NCI-H460 (cell line): ENCODE data around the gene EML1. TPM values are rescaled to one million over a fixed set of nuclear protein-coding genes. Genes with fewer than 3 reads are reported as not detected.

ENCODE experiments used
- DNase-seq: peaks from one replicate; pipeline ENCODE4 v3.0.0-alpha.2; 2016; ENCODE audit warnings: low read depth; ENCODE audit errors: extremely low read depth
- total RNA-seq: library from RNA; depleted of rRNA; stranded (reverse); fragments of >200 nt; shearing (Covaris generic); gene quantifications from 2 replicates; pipeline ENCODE4 v1.2.3, GENCODE V29; 2014

EML1 gene
- total RNA-seq, 1 experiment from 2014 or later = 9.7 TPM

DNA sequence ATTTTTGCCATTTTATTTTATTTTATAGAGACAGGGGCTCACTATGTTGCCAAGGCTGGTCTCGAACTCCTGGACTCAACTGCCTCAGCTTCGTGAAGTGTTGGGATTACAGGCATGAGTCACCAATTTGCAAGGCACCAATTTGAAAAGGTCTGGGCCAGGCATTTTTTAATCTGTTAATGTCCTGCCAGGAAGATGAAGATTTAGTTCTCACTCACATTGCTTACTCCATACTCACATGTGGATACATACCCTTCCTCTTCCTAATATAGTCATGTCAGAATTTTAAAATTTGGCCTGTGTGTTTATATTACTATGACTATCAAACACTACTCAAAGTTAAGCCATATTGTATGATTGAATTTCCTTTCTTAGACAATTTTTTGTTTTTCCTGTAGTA is 15.3 kb upstream of the EML1 start:
- DNase-seq = no peak

DNA sequence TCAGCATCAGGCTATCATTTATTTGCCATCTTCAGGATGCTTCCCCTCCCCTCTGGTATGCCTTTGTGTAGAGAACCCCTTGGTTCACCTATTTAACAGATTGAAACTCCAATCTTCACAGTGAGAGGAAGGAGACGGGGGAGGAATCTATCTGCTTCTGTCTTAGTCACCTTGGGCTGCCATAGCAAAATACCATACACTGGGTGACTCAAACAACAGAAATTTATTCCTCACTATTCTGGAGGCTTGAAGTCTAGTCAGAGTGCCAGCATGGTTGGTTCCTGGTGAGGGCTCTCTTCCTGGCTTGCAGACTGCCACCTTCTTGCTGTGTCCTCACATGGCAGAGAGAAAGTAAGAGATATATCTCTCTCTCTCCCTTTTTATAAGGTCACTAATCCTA is 13.5 kb upstream of the EML1 start:
- DNase-seq = no peak

DNA sequence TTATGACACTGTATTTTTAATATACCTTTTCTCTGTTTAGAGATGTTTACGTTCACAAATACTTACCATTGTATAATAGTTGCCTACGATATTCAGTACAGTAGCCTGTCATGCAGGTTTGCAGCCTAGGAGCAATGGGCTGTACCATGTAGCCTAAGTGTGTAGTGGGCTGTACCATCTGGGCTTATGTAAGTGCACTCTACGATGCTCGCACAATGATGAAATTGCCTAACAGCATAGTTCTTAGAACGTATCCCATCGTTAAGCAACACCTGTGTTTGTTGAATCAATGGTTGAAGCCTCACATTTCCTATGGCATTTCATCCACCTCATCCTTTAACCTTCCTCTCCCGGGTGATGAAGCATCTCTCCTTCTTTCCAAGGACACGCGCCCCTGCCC is 12.5 kb upstream of the EML1 start:
- no peak for DNase-seq

DNA sequence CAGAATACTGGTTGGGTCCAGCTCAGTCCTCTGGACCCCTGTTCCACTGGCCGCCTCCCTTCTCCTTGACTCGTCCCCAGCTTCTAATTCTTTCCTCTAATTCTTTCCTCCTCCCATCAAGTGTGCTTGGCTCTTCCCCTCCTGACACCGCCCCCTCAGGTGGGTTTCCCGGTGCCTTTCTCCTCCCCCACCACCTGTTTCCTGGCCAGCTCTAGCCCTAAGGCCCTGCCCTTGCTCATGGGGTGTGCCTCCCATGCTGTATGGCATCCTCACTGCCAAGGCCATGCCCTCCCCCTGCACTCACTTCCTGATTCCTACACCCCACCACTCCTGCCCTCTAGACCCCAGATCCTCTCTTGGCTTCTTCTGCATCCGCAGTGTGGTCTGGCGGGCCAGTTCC is 12.1 kb upstream of the EML1 start:
- DNase-seq = no peak

DNA sequence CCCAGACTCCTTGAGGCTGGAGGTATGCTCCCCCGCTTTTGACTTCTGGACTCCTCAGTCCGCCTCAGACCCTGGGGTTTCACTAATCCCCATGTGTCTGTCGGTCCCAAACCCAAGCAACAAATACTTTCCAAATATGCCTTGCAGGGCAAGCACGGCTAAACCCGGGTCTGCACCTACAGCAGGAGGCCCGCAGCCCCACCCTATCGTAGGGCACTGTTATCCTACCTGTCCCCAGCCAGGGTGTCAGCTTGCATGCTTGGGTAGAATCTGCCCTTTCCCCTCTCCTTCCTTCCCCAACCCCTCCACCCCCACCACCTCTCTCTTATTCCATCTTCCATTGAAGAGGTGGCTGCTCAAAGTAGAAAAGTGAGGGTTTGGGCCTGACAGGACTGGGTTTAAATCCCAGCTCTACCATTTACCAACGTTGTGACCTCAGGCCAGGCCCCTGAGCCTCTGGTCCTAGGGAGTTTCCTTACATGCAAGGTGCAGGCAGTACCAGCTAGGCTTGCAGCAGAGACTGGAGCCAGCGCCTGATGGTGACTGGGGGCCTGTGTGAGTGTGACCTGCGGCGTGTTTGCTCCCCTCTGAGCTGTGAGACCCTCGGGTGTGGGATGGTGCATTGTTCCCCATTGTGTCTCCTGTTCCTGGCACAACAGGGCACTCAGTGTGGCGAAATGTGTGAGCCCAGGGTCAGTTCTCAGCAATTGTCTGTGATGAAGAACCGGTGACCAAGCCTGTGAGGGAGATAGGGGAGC is 11.2 kb upstream of the EML1 start:
- no peak for DNase-seq

DNA sequence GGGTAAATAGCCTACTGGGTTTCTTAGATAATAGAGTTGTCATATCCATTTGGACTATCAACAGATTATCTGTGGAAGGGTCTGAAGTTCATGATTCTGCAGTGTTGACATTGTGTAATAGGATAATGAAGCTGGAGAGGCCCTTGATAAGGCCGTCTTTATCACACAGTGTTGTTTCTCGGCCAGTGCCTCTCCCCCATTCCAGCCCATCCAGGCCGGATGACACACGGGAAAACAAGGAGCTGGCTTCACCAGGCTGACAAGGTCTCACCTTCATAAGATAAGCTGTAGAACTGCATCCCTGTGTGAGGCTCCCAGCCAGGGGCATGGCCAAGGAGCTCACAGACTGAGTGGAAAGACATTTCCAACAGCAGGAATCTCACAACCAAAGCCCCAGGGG is 8.7 kb upstream of the EML1 start:
- no peak for DNase-seq

DNA sequence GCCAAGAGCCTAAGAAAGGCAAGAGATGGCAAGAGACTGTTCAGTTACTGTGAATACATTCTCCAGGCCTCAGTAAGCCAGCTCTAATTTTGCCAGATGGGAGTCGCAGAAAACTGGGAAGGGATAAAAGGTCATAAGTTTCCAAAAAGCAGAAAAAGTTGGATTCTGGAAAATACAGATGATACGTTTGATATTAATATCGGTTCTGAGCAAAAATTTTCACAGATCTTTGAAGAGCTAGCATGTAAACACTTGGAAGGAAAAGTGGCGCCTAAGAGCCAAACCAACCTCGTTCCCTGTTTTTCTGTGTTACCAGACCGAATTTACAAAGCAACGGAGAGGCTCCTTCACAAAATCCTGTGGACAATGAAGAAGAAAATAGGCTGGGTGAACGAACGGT is 7.8 kb upstream of the EML1 start:
- no peak for DNase-seq

DNA sequence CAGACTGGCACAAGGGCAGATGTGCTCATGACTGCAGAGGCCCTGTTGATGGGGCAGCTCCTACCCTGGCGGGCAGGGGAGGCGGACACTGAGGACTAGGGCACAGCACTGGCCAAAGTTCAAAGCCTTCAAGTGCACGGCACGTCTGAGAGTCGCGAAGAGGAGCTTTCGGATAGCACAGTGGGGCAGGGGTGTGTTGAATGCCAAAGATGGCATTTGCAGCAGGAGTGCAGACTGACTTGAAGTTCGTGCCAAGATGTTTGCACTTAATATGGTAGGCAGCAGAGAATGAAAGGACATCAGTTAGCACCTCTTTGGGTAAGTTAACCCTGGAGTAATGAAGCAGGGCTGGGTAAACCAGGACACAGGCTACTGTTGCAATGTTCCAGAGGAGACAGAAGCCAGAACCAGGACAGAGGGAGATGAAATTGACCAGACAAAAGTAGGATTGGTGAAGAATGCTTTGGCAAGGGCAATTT is 6.7 kb upstream of the EML1 start:
- no peak for DNase-seq

DNA sequence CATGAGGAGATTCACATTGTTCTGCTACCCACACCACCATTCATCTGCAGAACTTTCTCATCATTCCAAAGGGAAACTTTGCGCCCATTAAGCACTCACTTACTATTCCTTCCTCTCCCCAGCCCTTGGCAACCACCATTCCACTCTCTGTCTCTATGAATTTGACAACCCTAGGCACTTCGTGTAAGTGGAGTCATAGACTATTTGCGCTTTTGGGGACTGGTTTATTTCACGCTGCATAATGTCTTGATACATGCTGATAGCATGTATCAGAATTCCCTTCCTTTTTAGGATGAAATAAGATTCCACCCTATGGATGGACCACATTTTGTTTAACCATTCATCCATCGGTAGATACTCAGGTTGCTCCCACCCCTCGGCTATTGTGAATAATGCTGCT is 4.5 kb upstream of the EML1 start:
- no peak for DNase-seq

DNA sequence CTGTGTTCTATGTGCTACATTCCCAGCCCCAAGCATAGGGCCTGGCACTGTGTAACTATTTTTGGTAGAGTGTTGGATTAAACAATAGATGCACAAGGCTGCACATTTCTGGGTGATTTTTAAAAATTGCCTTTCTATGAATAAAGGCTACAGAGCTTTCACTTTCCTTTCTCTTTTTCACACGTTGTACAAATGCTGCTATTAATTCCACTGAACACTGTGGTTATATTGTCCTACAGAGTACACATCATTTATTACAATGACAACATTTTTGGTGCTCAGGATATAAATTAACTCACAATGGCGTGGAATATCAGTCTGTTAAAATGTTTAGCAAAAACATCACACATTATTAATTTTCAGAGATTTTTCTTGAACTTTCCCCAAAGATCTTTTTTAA is 3.6 kb upstream of the EML1 start:
- DNase-seq = no peak

DNA sequence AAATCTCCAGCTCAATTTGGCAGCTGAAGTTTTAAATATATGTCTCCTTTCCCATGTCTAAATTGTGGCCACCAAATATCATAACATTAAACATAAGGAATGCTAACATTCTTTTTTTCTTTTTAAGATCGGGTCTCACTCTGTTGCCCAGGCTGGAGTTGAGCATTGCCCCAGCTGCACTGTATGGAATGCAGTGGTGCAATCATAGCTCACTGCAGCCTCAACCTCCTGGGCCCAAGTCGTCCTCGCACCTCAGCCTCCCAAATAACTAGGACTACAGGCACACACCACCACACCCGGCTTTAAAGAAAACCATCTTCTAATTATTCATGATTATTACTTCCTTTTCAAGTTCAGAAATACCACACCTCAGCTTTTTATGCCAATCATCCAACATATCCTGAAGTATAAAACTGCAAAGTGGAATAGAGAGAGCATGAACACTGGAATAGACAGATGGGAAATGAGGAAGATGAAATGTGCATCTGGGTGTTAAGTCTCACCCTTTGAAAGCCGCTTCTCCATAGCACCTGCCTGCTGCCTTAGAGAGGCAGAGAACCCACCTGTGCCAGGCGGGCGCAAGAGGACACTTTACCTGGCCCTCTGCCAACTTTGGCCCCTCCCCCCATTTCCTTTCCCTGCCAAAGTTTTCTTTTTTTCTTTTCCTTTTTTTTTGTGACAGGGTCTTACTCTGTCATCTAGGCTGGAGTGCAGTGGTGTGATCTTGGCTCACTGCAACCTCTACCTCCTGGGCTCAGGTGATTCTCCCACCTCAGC is 2.8 kb upstream of the EML1 start:
- no peak for DNase-seq

DNA sequence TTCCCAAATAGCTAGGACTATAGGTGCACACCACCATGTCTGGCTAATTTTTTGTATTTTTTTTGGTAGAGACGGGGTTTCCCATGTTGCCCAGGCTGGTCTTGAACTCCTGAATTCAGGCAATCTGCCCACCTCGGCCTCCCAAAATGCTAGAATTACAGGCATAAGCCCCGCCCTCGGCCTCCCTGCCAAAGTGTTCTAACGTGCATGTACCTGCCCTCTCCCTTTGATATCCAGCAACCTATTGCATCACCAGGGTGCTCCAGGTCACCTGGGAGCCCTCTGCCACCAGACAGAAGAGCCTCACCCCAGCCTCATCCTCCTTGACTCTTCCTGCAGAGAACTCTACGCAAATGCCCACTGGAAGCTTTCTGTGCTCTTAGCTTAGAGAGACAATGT is 2.2 kb upstream of the EML1 start:
- DNase-seq = no peak

DNA sequence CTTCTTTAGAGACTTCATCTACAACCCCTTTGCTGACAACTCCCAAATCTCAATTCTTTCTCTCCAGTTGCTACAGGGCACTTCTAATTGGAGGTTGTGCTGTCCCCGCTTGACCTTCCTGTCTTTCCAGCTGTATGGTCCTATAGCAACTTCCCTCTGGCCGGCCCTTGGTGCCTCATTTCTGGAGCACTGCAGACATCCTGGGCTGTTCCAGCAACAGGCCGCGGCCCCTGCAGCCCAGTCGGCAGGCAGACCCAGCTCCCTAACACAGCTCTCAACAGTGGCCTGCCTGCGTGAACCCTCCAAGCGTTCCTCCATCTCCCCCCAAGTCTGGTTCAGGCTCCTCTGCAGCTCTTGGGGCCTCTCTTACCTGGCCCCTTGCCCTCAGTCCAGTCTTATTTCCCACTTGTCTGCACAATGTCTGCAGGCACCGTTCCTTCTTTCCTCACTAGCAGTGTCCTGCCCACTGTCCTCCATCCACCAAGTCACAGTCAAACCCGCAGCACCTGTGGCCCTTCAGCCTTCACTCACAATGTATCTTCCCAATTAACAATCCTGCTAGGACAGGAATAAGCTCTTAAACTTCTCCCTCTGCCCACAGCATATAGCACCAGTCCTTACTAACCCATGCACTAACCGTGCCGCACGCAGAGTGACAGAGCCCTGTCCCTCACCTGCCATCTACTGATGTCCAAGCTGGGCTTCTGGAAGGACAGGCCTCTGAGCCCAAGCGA is 1.6 kb upstream of the EML1 start:
- DNase-seq = no peak

DNA sequence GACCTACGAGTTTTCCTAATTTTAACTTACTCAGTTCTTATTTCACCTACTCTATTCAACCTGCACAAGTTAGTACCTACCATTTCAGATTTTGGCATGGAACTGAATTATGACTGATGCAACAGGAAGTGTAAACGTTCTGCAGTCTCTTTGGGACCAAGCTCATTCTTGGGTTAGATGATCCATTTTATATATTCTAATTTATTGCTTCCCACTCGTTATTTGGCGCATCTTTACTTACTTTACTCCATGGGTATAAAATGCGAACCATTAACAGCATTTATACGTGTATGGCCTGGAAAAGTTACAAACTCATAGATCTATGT is 1.0 kb upstream of the EML1 start:
- DNase-seq = no peak

DNA sequence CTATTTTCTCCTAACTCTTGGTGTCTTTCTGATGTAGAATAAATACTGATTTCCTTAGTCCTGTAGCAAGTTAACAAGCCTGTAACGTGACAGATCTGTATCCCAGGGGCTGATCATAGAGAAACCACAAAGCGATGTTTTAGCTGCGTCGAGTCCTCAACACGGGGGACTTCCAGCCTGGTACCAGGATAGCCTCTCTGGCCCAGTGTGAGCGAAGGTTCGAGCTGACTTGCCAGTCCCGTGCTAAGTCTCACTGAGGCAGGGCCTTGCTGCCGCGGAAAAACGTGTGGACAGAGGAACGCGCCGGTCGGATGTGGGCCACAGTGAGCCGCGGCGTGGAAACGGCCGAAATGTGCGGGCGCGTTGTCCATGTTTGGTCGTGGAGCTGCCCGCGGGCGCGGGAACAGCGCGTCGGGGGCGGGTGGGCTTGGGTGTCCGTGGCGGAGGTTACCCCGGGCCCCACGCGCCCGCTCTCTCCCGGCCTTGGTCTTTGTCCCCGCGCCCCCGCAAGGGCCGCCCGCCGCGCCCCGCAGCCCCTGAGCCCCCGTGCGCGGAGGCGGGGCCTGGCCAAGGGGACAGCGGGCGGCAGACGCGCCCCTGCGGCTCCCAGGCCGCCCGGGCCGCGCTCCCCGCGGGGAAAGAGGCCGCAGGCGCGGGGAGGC is 531 bp upstream of the EML1 start:
- no peak for DNase-seq

DNA sequence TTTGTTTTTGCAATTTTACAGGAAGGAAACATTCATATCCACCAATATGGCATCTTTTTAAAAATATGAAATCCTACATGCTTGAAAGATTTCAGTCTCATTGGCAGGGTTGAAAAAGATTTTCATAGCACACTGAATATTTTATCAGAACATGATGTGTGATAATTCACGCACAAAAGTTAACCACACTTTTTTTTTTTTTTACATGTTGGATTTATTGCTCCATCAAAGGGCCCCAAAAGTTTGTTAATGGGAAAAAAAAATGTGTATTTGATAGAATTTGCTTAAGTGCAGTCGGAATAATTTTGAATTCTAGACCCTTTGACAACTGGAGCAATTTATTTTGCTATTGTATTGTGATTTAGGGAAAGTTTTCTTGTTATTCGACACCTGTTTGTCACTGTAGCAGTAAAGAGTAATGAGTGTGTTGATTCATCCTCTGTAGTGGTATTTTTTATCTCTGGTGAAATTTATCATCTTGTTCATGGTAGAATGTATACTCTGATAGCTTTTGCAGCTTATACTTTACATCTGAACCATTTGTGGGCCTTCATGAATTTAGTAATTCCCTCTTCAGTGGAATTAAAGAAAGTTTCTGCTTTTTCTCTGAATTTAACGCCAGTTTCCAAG is 1.1 kb downstream of the EML1 start:
- no peak for DNase-seq

DNA sequence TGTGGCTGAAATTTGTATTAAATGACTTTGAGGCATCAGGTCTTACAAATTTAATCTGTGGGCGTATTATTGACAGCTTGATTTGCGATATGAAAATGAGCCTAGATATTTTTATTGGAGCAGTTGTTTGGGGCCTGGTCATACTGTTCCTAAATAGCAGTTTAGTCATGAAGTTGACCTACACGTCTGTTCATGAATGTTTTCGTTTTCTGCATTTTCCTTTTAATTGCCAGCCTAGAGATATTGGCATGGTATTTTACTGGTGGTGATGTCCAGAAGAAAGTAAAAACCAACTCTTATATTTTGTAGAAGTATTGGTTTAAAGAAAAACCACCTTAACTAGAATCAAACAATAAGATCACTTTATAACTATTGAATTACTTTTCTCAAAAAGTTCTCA is 1.8 kb downstream of the EML1 start:
- no peak for DNase-seq

DNA sequence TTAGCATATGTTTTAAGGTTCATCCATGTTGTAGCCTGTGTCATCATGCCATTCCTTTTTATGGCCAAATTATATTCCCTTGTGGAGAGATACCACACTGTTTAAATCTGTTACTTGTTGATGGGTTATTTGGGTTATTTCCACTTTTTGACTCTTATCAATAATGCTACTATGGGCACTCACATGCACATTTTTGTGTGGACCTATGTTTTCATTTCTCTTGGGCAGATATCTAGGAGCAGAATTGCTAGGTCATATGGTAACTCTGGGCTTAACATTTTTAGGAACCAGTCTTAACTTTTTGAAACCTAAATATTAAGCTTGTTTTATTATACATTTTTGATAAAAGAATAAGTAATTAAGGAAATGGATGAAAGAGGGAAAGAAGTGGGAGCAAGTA is 4.0 kb downstream of the EML1 start:
- no peak for DNase-seq

DNA sequence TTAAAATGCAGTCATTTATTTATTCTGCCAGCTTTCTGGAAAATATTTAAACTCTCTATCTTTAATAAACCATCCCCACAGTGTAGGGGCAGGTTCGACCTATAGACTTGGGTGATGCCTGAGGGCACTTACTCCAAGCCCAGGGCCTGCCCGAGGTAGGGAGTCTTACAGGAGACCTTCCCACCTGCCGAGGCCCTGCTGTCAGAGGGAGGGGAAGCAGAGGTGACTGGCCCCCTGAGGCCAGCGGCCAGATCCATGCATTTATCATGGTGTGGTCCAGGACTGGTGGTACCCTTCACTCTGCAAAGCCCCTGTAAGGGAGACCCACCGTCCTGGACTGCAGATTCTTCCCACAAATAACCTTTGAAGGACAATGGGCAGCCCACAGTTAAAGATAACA is 7.6 kb downstream of the EML1 start:
- no peak for DNase-seq

DNA sequence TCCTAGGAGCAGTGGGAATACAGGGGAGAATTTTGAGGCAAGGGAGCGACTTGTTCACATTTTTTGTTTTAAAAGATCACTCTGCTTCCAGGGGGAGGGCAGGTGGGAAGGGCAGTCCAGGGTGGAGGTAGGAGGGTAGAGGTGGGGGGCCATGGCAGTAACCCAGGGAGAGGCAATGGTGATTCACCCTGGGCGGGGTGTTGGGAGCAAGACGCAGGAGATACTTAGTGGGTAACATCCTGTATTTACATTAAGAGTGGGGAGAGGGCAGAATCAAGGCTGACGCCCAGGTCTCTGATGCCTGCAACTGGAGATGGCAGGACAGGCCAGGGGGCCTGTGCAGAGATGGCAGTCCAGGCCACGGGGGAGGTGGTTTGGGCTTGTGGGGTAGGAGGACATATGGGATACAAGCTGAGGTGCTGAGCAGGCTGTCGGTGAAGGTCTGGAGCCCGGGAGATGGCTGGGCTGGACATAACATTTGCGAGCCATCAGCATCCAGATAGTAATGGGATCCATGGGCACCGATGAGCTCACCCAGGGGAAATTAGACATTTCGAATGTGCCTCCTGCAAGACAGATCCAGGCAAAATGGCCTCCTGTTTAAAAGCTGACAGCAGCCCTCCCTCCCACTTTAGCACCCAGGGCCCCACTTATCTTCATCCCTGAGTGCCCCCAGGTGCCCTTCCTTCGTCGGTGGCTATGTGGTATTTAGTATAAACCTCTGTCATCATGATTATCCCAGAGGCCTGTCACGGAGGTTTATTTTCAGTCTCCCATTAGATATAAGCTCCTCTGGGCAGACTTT is 9.3 kb downstream of the EML1 start:
- no peak for DNase-seq
